GM19468 (cell line): ENCODE data around the gene UNC119.
"Not testable (repeated sequence)": the region's sequence is repeated elsewhere in the genome, so short reads cannot be mapped to it uniquely, and the experiment has no call there.

Experiments
- ATAC-seq: cut with Tn5 transposase; IDR thresholded peaks from one replicate; pipeline ENCODE4 v1.9.1; 2021; ENCODE audit warnings: mild to moderate bottlenecking, moderate library complexity, moderate number of reproducible peaks; ENCODE audit not compliant: unreplicated experiment; ENCODE audit errors: extremely low read depth

UNC119 gene

DNA sequence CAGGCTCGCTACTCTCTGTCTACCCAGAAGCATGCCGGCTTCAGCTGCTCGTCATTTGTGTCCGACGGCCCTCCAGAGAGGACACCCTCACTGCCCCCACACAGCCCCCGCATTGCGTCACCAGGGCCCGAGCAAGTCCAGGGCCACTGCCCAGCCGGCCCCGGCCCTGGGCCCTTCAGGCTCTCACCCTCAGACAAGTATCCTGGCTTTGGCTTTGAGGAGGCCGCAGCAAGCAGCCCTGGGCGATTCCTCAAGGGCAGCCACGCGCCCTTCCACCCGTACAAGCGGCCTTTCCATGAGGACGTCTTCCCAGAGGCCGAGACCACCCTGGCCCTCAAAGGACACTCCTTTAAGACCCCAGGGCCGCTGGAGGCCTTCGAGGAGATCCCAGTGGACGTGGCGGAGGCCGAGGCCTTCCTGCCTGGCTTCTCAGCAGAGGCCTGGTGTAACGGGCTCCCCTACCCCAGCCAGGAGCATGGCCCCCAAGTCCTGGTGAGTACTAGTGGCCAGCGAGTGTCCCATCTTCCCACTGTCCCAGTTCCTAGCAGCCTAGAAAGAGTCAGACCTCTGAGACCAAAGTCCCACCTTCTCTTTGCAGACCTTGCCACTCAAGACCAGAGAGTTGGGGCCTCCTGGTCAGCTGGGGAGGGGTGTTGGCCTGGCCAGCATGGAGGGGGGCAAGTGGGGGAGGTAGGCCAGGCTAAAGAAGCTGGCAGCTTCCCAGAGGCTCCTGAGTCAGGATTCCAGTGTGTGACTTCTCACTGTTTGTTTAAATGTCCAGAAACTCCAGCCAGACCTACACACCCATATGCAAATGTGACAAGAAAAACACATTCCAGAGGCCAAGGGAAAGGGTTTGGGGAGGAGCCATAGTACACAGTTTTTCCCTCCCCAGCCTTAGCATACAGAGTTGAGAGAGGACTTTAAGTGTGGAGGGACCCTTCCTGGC, 27.7 kb downstream of the UNC119 start:
- ATAC-seq = no peak

DNA sequence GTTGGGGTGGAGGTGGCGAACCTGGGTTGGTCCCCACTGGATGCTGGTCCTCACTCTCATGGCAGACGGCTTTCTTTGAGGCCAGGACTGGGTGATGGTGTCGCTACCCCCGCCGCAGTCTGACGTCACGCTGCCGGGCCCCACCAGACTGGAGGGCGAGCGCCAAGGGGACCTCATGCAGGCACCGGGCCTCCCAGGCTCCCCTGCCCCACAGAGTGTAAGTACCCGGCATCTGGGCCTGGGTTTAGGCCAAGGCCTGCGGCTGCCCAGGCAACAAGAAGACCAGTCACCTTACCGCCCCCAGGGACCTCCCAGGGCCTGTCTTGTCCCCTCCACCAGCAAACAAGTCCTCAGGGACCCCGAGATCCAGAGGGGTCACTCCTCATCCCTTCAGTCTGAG, 28.5 kb downstream of the UNC119 start:
- ATAC-seq = no peak

DNA sequence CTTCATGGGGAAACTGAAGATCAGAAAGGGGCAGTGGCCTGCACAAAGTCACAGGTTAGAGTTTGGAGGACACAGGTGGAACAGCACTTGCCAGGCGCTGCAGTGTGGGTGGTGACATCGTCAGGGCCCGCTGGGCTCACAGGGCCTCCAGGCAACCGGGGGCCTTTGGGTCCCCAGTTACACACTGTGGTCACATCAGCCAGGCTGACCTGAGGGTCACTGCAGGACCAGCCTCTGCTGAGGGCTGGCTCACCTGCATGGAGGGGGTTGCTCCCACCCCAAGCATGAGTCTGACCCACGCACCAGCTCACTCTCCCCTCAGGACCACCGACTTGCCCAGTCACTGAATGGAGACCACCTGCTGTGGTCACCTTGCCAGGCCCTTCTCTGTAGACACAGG, 29.2 kb downstream of the UNC119 start:
- no peak for ATAC-seq

DNA sequence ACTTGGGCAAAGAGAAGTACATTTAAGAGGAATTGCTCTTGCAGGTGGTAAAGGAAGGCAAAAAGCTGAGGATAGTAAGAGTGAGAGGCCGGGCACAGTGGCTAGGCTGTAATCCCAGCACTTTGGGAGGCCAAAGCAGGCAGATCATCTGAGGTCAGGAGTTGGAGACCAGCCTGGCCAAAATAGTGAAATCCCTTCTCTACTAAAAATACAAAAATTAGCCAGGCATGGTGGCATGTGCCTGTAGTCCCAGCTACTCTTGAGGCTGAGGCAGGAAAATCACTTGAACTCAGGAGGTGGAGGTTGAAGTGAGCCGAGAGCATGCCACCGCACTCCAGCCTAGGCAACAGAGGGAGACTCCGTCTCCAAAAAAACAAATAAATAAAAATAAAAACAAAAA, 30.1 kb downstream of the UNC119 start:
- not testable (repeated sequence) for ATAC-seq

DNA sequence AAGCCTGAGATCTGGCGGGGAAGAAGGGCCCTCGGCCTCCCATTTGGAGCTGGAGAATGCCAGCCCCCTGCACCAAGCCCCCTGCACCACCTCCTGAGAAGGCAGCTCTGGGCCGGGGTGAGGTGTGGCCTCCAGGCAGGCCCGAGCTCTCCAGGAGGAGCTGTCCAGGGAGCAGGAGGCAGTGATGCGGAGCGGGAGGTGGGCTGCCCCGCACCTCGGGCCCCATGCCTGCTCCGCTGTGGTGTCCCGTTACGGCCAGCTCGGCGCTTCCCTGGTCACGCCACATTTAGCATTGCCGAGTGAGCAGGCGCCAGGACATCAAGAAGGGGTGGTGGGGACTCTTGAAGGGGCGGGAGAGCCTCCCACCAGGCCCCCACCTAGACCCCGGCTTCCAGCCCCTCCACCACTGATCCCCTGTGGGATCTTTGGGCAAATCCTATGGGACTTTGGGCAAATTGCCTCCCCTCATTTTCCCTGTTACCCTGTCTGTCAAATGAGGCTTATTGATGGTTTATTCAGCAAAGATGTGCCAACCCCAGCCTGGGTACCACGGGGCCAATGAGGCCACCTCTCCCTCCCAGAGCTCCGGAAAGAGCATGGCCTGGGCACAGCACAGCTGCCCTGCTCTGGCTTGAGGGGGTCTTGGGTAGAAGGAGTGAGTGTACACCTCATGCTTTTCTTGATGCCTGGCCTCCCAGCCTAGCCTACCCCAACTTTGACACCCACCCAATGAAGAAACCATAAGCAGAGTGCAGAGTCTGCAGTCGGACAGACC, 30.9 kb downstream of the UNC119 start:
- ATAC-seq = no peak

DNA sequence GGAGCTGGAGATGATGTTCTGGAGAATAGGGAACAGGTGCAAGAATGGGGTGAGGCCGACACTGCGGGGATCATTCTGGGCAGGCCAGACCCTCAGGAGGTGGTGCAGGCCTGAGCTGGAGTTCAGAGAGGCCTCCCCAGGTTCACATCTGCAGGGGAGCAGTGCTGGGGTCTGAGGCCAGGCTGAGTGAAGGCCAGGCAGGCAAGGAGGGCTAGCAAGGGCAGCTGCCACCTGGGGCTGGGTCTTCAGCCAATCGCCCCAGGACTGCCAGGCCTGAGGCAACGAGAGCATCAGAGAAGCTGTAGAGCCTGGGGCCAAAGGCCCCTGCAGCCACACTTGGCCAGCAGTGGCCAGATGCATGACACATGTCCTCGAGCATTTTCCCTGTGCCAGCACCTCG, 31.7 kb downstream of the UNC119 start:
- ATAC-seq = no peak

DNA sequence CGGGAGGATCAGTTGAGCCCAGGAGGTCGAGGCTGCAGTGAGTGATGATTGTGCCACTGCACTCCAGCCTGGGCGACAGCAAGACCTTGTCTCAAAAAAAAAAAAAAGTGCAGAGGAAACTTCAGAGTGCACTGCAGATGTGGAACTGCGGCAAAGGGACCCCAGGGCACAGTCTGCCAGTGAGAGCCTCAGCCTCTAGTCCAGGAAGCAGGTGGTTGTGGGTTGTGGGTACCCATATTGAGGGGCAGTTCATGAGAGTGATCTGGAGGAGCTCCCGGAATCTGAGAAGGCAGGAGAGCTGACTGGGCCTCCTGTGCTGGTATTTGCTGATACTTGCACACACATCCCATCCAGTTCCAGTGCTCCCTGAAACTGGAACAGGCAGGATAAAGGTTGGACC, 33.2 kb downstream of the UNC119 start:
- no peak for ATAC-seq

DNA sequence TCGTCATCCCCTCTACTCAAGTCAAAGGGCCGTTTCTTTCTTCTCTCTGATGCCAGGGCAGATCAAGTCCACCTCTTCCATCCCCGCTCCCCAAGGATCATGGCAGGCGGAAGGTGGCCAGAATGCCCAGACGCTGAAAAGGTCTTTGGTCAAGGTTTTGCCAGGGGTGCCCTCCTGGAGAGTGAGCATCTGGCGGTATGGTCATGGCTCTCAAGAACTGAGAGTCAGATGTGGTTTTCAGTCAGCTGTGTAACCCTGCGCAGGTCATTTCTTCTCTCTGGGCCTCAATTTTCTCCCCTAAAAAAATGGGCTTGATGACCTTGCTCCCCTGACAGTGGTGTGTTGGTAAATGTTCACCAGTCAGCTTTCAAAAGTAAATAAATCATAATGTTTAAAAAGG, 33.8 kb downstream of the UNC119 start:
- no peak for ATAC-seq

DNA sequence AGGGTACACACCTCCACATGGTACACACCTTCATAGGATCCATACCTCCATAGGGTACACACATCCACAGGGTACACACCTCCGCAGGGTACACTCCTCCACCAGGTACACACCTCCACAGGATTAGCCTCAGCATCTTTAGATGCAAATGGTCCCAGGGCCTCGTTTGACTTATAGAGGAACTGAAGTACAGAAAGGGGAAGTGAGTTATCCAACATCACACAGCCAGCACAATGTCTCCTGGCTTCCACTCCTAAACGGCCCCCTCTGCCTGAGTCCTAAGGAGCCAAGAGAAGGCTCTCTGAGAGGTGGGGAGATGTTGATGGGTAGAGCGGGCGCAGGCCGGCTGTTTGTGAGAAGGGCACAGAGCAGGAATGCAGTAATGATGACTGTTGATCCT, 34.3 kb downstream of the UNC119 start:
- no peak for ATAC-seq

DNA sequence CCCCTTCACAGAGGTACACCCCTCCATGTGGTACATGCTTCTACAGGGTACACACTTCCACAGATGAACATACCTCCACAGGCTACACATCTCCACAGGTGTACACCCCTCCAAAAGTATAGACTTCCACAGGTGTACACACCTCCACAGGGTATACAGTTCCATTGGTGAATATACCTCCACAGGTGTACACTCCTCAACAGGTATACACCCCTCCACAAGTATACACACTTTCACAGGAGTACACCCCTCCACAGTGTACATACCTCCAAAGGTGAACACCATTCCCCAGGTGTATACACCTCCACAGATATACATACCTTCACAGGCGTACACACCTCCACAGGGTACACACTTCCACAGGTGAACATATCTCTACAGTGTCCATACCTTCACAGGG, 36.9 kb downstream of the UNC119 start:
- ATAC-seq = no peak

DNA sequence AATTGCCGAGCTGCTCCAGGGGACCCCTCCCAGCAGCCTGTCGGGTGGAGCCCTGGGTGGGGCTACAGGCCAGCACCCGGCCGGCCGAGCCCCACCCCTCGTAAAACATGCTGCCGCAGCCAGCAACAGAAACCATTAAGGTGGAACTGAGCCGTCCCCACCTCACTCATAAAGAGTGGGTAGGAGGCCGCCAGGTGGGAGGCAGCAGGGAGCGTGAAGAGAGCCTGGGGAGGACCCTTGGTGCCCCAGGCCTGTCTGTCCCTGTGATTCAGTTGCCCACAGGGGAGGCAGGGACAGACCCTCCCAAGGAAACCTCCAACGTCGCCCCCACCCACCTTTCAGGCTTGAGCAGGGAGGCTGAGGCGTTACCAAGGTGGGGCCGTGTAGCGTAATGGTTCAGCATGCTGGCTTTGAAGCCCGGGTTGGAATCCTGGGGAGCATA, 37.8 kb downstream of the UNC119 start:
- ATAC-seq = no peak

DNA sequence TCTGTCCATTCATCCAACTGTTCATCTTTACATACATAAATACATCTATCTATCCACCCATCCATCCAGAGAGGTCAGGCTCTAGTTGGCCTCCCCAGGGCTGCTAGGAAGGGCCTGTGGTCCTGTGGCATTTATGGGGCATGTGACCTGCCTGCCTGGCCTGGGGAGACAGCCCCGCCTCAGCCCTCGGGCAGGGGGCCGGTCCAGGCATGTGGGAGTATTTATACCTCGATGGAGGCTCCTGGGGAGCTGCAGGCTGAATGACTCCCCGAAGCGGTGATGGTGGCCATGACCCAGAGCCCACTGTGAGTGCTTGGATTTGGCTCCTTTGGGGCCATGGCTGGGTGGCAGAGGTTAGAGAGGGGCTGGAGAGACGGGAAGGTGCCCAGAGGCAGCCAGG, 38.9 kb downstream of the UNC119 start:
- no peak for ATAC-seq

DNA sequence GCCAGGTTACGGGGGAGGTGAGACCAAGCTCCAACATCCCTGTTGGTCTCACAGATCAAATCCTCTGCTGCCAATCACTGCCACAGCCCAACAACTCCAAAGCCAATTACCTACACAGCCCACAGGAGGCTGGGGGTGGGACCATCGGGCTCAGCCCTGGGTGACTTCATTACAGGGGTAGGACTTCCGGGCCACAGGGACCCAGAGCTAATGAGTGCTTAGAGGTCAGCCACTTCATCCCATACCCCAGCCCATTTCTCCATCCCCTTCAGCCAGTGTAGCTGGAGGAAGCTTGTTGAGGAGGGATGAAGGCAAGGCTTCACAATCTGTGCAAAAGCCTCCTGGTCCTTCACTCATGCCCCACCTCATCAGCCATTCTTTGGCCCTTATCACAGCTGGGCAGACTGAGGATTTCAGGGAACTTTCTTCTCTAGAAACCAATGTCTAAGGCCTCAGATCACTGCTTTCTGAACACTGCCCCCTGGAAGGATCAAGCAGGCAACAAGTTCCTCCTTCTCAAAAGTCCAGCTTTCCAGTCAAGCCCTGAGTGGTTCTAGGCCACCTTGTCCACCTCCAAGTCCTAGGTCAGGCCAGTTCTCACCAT, 40.5 kb downstream of the UNC119 start:
- no peak for ATAC-seq

DNA sequence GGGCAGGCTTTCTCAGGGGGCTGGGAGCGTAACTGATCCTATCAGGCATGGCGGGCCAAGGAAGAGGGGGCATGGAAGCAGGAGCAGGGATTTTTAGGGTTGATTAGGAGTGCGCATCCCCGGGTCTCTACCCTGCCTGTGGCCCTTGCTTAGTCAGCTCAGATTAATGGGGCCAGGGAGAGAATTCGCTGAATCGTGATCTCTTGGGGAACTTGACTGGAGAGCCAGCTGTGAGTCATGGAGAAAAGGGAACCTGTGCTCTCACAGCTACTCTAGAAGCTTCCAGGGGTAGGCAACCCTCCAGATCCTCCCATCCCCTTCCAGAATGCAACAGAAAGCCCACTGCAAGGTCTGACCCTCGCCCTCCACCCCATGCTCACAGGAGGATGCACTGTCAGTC, 42.6 kb downstream of the UNC119 start:
- no peak for ATAC-seq

DNA sequence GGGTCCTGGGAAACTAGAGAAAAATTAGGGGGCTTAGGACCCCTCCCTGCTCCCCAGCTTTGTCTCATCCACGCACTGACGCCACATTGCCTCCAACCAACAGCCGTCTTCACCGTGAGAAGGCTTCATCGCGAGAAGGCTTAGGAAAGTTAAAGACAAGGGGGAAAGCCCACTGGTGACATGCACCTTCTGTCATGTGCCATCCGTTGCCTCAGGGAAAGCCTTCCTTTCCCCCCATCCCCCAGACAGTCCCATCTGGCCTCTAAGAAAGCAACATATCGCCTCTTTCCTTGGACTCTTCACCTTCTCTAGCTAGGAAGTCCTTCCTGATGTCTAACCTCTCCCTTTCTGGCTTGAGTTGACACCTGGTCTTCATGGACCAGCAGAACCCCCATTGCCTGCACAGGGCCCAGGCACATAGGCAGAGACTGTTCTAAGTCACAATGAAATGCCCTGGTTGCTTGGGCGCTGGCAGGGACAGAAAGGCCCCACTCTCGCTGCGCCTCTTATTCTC, 44.2 kb downstream of the UNC119 start:
- no peak for ATAC-seq

DNA sequence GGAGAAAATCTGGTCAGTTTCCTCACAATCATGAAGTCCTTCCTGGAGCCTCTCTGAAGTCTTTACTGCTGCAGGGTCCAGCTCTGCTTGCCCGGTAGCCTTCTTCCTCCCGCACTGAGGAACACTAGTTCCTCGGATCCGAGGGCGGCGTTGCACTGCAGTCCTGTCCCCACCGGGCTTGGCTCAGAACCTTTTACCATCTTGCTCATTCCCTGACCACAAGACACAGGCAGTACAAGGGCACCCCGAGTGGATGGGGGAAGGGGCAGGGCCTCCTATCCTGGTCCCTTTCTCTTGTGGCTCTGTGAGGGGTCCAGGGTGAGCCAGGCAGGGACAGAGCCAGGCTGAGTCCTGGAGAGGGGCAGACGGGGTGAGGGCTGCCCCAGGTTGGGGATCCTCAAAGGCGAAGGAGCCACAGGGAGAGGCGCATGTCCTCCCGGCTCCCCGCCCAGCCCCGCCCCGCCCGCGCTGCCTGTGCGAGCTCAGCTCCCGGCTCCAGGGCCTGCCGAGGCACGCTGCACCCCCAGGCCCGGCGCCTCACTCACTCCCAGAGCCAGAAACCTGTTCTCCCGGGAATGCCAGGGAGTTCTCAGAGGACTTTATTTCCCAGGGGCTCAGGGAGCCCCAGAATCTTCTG, 44.7 kb downstream of the UNC119 start:
- no peak for ATAC-seq

DNA sequence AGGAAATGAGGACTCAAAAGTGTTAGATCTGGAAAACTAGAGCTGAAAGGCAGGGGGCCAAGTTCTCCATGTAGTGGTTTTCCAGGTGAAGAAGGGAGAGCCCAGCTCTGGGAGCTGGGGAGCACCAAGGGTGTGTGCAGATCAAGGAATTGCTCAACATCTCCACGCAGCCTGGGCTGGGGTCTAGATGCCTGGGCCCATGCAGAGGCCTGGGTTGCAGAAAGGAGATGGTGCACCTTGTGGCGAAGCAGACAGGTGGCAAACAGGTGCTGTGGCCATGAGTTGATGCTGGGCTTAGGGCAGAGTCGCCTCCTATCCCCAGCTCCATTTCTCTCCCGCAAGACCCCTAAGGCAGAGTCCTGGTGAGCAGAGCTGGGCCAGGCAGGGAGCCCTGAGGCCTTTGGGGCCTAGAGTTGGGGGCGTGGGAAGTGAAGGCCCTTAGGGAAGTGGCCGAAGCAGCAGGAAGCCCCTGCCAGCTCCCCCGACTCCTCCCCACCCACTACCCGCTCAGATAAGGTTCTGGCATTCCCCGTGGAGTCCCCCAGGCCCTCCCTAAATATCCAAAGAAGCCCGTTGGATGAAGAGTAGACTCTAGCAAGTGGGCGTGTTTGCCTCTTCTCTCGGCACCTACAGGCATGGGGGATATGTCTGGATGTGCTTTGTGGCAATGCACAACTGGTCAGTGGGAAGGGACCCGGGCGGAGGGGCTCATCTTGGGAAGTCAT, 45.5 kb downstream of the UNC119 start:
- ATAC-seq = no peak

DNA sequence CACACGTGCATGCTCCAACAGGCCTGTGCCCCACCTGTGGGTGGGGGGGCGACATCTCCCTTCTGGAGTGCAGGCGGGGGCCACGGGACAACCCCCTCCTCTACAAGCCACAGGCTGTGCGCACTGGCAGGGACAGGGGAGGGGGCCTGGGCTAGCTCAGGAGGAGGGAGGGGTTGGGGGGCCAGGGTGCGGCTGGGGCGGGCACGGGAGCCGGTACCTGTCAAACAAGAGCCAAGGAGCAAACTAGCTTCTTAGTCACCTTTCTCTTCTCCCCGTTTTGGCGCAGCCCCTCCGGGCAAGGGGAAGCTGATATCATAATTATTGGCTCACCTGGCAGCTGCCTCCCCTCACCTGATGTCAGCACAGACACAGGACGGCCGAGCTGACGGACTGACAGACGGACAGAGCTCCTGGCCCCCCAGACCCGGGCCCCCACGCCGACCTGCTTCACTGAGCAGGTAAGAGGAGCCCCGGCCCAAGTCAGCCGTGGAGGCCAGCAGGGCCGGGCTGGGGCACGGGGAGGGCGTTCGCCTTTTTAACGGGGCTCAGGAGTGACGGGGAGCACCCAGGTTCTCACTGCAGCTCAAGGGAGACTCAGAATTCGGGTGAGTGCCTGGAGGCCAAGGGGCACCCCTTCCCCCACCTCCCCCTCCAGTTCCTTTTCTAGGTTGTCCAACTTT, 46.3 kb downstream of the UNC119 start, which contains the start of gene FOXN1:
TSS of gene FOXN1 (plus strand) at position 363 of the 680 bp plus-strand sequence. CDS start 17,622 bp downstream, outside the sequence.
- ATAC-seq = no peak

DNA sequence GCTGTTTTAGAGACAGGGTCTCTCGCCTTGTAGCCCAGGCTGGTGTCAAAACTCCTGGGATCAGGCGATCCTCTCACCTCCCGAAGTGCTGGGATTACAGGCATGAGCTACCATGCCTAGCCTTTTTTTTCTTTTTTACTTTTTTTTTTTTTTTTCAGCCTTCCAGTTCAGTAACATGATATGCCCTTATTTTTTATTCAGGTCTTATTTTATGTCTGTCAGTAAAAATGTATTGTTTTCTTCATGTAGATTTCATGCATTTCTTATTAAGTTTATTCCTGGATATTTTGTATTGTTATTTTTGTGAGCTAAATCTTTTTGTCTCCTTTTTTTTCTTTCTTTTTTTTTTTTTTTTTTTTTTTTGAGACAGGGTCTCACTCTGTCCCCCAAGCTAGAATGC, 49.0 kb downstream of the UNC119 start:
- no peak for ATAC-seq
